Measurements from ENCODE around the gene GALNT1.

- TF ChIP-seq CTCF (IDR thresholded peaks at IDR 0.05; ENCODE audit: low read depth, low read length) (no peak), POLR2A (IDR thresholded peaks at IDR 0.05; ENCODE audit: extremely low read depth, insufficient read length) (no peak)
Observed at GRCh38 chr18:35732636-35733035, 151.1 kb downstream of the GALNT1 start.
